ENCODE data around the gene RORB. TPM values are rescaled to one million over a fixed set of nuclear protein-coding genes. Genes with fewer than 3 reads are reported as not detected.

RORB gene
- polyA plus RNA-seq, 3 donors = not detected

- H3K36me3 ChIP-seq (replicated peaks in 1 of 2; ENCODE audit: control insufficient read depth in 1 of 2, insufficient read depth in 2 of 2, low read length in 2 of 2) = no peaks in the 10 kb centered on the region
- Mint-ChIP-seq H3K4me1 (no peaks in the 10 kb centered on the region), H3K4me3 (no peak overlapping the region), H3K27me3 (ENCODE audit: low read depth in 3 of 3) (peaks cover 2 to 21% (median 11%) of the 10 kb centered on the region in 3 donors), H3K36me3 (no peaks in the 10 kb centered on the region), H3K27ac (no peak overlapping the region), H3K9me3 (peaks cover 12 to 26% (median 20%) of the 10 kb centered on the region in 7 donors)
- WGBS (ENCODE audit: insufficient coverage) = no CpG with 5 or more reads among the region's 1 CpG
- no peak overlapping the region for H3K4me2 ChIP-seq (replicated peaks; ENCODE audit: extremely low read depth, low read length, poor library complexity, severe bottlenecking)
- H3K79me2 ChIP-seq (ENCODE audit: insufficient read depth, low read length) = no peaks in the 10 kb centered on the region
- H3K9me3 ChIP-seq (replicated peaks in 1 of 2; ENCODE audit: control insufficient read depth in 1 of 2, insufficient read depth in 1 of 2, low read length in 2 of 2) = peaks cover 11 to 14% of the 10 kb centered on the region in 2 donors
- no peak for DNase-seq
- no peak overlapping the region for H3K9ac ChIP-seq (ENCODE audit: insufficient read depth, low read length, poor library complexity, severe bottlenecking)
- H3K4me3 ChIP-seq (replicated peaks in 1 of 3; ENCODE audit: low read depth in 2 of 3, low read length in 3 of 3) = no peak overlapping the region
- TF ChIP-seq, protein P1, sequence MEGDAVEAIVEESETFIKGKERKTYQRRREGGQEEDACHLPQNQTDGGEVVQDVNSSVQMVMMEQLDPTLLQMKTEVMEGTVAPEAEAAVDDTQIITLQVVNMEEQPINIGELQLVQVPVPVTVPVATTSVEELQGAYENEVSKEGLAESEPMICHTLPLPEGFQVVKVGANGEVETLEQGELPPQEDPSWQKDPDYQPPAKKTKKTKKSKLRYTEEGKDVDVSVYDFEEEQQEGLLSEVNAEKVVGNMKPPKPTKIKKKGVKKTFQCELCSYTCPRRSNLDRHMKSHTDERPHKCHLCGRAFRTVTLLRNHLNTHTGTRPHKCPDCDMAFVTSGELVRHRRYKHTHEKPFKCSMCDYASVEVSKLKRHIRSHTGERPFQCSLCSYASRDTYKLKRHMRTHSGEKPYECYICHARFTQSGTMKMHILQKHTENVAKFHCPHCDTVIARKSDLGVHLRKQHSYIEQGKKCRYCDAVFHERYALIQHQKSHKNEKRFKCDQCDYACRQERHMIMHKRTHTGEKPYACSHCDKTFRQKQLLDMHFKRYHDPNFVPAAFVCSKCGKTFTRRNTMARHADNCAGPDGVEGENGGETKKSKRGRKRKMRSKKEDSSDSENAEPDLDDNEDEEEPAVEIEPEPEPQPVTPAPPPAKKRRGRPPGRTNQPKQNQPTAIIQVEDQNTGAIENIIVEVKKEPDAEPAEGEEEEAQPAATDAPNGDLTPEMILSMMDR (IDR thresholded peaks at IDR 0.05) = no peak
- peaks cover 0 to 2% of the 10 kb centered on the region in 2 donors for H3K27me3 ChIP-seq (ENCODE audit: control insufficient read depth in 2 of 2, insufficient read depth in 2 of 2, low read length in 2 of 2)
- H4K20me1 ChIP-seq (ENCODE audit: insufficient read depth, low read length) = no peaks in the 10 kb centered on the region
- H3K4me1 ChIP-seq (ENCODE audit: control insufficient read depth in 1 of 2, insufficient read depth in 2 of 2, low read length in 2 of 2) = no peaks in the 10 kb centered on the region
- H3K27ac ChIP-seq (ENCODE audit: low read depth in 1 of 2, low read length in 2 of 2) = no peak overlapping the region
- H2AFZ ChIP-seq (ENCODE audit: insufficient read depth, low read depth, low read length, poor library complexity, severe bottlenecking) = no peak overlapping the region
- intact Hi-C loops (cut with micrococcal nuclease) = no loop called here
Measured at GRCh38 chr9:74479711-74480110, 17.4 kb upstream of the RORB start.

DNA sequence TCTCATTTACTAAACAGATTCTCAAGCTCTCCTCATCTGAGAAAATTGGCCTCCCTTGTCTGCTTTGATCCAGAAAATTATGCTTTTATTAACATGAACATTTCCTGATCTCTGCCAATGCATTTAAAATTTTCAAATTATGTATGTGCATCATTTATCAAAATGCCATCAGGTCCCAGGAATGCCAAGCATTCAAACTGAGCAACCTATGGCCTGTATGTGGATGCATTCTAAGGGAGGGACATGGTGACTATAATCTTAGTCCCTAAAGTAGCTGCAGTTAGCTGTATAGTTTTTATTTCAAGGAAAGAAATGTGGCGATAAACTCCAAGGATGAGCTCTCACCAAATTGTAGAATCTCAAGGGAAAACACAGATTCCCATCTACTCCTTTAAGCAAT is 9.7 kb upstream of the RORB start:
- peaks cover 3 to 26% (median 19%) of the 10 kb centered on the region in 3 donors for H3K27me3 Mint-ChIP-seq (ENCODE audit: low read depth in 3 of 3)
- Histone ChIP-seq H3K27ac (ENCODE audit: low read depth in 1 of 2, low read length in 2 of 2) (no peak overlapping the region), H3K4me1 (ENCODE audit: control insufficient read depth in 1 of 2, insufficient read depth in 2 of 2, low read length in 2 of 2) (no peaks in the 10 kb centered on the region), H2AFZ (ENCODE audit: insufficient read depth, low read depth, low read length, poor library complexity, severe bottlenecking) (no peak overlapping the region), H3K4me2 (replicated peaks; ENCODE audit: extremely low read depth, low read length, poor library complexity, severe bottlenecking) (no peak overlapping the region), H3K4me3 (replicated peaks in 1 of 3; ENCODE audit: low read depth in 2 of 3, low read length in 3 of 3) (no peak overlapping the region), H3K79me2 (ENCODE audit: insufficient read depth, low read length) (no peaks in the 10 kb centered on the region), H3K9ac (ENCODE audit: insufficient read depth, low read length, poor library complexity, severe bottlenecking) (no peak overlapping the region), H3K27me3 (ENCODE audit: control insufficient read depth in 2 of 2, insufficient read depth in 2 of 2, low read length in 2 of 2) (peaks cover 2 to 7% of the 10 kb centered on the region in 2 donors), H3K9me3 (replicated peaks in 1 of 2; ENCODE audit: control insufficient read depth in 1 of 2, insufficient read depth in 1 of 2, low read length in 2 of 2) (no peaks in the 10 kb centered on the region), H3K36me3 (replicated peaks in 1 of 2; ENCODE audit: control insufficient read depth in 1 of 2, insufficient read depth in 2 of 2, low read length in 2 of 2) (no peaks in the 10 kb centered on the region), H4K20me1 (ENCODE audit: insufficient read depth, low read length) (no peaks in the 10 kb centered on the region)
- WGBS (ENCODE audit: insufficient coverage) = no CpG with 5 or more reads among the region's 1 CpG
- no peak for DNase-seq
- no peaks in the 10 kb centered on the region for H3K4me1 Mint-ChIP-seq
- H3K36me3 Mint-ChIP-seq = no peaks in the 10 kb centered on the region
- no peak overlapping the region for H3K4me3 Mint-ChIP-seq
- intact Hi-C loops (cut with micrococcal nuclease) = no loop called here
- TF ChIP-seq, protein P1 (IDR thresholded peaks at IDR 0.05) = no peak
- H3K9me3 Mint-ChIP-seq = peaks cover 0 to 2% (median 0%) of the 10 kb centered on the region in 7 donors
- no peak overlapping the region for H3K27ac Mint-ChIP-seq
